ENCODE measurements around the gene CXCR6. TPM values are rescaled to one million over a fixed set of nuclear protein-coding genes. Genes with fewer than 3 reads are reported as not detected.

The CXCR6 gene
- total RNA-seq, result 100 to 1,000 TPM in 1 of 2 experiments, 10 to 100 TPM in 1; 49.7 to 109 TPM

DNA sequence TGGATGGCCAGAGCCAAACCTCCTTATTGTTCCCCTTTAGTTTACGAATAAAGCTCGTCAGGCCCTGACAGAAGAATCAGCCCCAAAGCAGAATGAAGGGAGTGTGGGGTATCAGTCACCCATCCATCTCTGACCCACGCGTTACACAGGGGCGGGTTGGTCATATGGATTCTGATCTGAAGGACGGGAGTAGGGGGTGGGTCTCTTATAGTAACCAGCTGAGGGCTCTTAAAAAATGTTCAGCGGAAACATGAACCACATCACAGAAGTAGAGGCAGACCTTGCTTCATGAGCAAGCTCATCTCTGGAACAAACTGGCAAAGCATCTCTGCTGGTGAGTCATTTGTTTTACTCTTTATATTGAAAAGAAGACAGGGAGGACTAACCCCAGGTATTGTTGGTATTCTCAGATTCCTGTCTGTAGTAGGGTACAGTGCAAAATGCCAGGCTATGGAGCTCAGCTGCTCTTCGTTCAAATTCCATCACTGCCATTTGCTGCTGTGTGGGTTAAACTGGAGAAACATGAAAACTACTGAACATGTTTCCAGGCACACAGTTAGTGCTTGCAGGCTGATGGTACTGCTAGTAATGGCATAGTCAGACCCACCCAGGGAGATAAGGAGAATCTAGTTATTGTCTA, at the start of gene CXCR6:
TSS of gene CXCR6 (plus strand) at position 258 of the 640 bp plus-strand sequence. CDS start 3,018 bp downstream, outside the sequence.
- CTCF ChIA-PET, result interaction anchor here (0.5 to 30.7 kb wide), 15 partner anchors 8 to 906 kb away, joined by 3 to 708 read pairs (median 5); partner anchors contain the start of gene CCR1

DNA sequence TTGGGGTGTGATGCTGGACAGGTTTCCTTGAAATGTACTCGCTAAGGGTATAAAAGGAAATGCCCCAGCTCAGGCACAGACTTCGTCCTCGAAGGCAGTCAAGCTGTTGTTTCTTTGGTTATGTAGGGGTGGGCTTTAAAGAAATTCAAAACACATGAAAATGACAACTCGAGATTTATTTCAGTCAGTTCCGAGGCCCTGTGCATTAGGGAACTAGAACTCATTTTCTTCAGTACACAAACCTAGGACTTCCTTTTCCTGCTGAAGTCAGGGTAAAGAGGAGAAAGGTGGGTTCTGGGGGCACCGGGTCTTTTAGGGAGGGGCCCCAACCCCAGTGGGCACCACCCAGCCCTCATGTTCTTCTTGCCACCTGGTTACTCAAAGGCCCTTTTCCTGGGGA, 49.2 kb upstream of the CXCR6 start:
- peaks cover 40% of the 10 kb centered on the region for H3K27me3 Mint-ChIP-seq
- ATAC-seq (no peak), DNase-seq (no peak)
- no peak overlapping the region for H3K4me3 Mint-ChIP-seq
- H3K36me3 Mint-ChIP-seq, result peaks cover 3% of the 10 kb centered on the region
- CTCF ChIA-PET, result interaction anchor here (2.2 kb wide), 1 partner anchor 10 kb away, joined by 10 read pairs; no protein-coding TSS in a partner anchor
- H3K4me1 Mint-ChIP-seq, result peaks cover 43% of the 10 kb centered on the region
- H3K27ac Mint-ChIP-seq, result peak overlapping the region; percentile 34
- H3K9me3 Mint-ChIP-seq (ENCODE audit: low read depth), result no peaks in the 10 kb centered on the region

More for the DNA sequence above, at the start of gene CXCR6:
- Mint-ChIP-seq H3K27me3 (no peaks in the 10 kb centered on the region), H3K4me3 (peak within 1 kb of the TSS; percentile 79), H3K9me3 (ENCODE audit: low read depth) (peaks cover 2% of the 10 kb centered on the region), H3K27ac (peak within 1 kb of the TSS; percentile 91), H3K4me1 (peaks cover 91% of the 10 kb centered on the region), H3K36me3 (peaks cover 65% of the 10 kb centered on the region)
- peak; percentile 70 for DNase-seq
- ATAC-seq, result peak; percentile 64

DNA sequence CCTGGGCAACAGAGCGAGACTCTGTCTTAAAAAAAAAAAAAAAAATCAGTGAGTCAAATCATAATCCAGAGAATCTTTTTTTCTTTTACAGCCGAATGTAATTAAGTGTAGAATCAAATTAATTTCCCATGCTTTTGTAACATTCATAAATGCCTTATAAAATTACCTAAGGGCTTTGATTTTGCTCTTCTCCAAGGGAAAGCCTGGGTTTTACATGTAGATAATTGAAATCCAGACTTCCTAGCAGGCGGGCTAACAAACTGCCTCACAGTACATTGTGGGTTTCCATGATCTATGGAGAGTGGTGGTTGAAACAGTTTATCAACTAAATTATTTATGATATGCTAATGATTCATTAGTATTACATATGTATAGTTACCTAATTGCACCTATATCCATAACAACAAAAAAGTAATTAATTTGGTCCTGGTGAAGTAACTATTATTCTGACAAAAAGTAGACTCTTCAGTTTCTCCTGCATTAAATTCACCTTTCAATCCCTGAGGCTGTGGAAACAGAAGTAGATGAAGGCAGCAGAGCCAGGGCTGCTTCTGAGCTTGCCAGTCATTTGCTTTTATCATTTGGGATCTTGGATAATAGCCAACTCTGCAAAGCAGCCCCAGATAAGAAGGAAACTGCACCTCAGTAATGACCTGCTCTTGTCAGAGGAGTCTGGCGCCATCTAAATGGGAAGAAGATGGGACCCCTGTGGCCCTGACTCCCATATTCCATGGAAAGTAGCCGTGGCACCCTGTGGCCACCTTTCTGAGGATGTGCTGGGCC, 47.4 kb upstream of the CXCR6 start:
- peaks cover 33% of the 10 kb centered on the region for H3K4me1 Mint-ChIP-seq
- H3K27me3 Mint-ChIP-seq, result peaks cover 39% of the 10 kb centered on the region
- ATAC-seq (no peak), DNase-seq (no peak)
- peaks cover 3% of the 10 kb centered on the region for H3K36me3 Mint-ChIP-seq
- H3K4me3 Mint-ChIP-seq, result no peak overlapping the region
- CTCF ChIA-PET, result interaction anchor here (0.6 to 2.2 kb wide), 2 partner anchors 12 to 991 kb away, joined by 3 to 10 read pairs; no protein-coding TSS in a partner anchor
- H3K27ac Mint-ChIP-seq, result no peak overlapping the region
- no peaks in the 10 kb centered on the region for H3K9me3 Mint-ChIP-seq (ENCODE audit: low read depth)

DNA sequence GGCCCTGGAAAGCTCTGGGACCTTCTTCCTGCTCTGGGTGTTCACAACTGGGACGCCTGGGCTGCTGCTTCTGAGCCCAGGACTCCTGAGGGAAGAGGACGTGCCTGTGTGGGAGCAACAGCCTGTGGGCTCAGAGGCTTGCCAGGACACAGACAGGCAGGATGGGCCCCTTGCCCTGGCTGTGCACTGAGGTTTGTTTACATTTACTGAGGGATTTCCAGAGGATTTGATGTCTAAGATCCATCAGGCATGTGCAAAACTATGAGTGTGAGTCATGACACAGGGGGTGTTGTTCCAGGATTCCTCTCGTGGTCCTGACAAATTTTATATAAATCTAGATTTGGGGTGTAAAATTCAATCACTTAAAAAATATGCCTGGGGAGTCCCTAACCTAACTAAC, 46.3 kb upstream of the CXCR6 start:
- Mint-ChIP-seq H3K4me3 (no peak overlapping the region), H3K9me3 (ENCODE audit: low read depth) (no peaks in the 10 kb centered on the region), H3K27ac (no peak overlapping the region), H3K36me3 (peaks cover 5% of the 10 kb centered on the region), H3K4me1 (peaks cover 25% of the 10 kb centered on the region), H3K27me3 (peaks cover 31% of the 10 kb centered on the region)
- no peak for DNase-seq
- CTCF ChIA-PET, result no interaction called here
- no peak for ATAC-seq

DNA sequence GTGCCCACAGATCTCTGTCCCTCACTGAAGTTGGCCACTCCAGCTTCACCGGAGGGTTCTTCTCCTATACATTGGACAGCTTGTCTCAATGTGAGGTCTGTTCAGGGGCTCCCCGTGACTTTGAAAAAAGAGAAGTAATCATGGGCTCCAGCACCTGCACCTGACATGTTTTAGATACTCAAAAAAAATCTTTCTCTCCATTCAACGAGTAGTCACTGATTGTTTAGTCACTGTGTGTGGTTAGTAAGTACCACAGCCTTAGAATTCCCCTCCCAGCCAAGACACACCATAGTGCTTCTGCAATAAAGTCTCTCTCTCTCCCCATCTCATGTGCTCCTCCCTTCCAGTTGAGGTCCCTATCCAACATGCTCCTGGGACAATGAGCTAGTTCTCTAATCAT, 38.3 kb upstream of the CXCR6 start:
- H3K4me3 Mint-ChIP-seq, result no peak overlapping the region
- ATAC-seq, result no peak
- peaks cover 3% of the 10 kb centered on the region for H3K27me3 Mint-ChIP-seq
- DNase-seq, result no peak
- H3K4me1 Mint-ChIP-seq, result peaks cover 38% of the 10 kb centered on the region
- H3K27ac Mint-ChIP-seq, result no peak overlapping the region
- H3K36me3 Mint-ChIP-seq, result peaks cover 29% of the 10 kb centered on the region
- peaks cover 3% of the 10 kb centered on the region for H3K9me3 Mint-ChIP-seq (ENCODE audit: low read depth)
- CTCF ChIA-PET, result interaction anchor here (1.0 to 1.5 kb wide), 4 partner anchors 10 to 34 kb away, joined by 3 to 5 read pairs (median 4); no protein-coding TSS in a partner anchor

DNA sequence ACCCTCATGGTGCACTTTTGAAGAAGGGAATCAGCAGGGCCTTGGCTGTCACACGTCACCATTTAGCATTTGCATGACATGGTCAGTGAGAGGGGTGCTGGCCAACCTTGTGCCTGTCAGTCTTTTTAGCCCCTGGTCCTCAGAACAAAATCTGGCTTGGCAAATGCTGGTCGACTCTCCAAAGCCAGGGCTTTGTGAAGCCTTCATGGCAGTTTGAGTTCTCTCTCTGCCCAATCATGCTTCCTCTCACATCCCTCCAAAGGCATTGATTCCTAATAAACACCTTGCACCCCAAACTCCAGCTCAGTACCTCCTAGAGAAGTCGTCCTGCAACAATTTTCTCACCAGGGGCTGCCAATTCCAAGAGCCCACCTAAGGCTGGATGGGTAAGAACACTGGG, 37.5 kb upstream of the CXCR6 start:
- Mint-ChIP-seq H3K4me3 (no peak overlapping the region), H3K36me3 (peaks cover 34% of the 10 kb centered on the region), H3K27ac (no peak overlapping the region), H3K27me3 (peaks cover 3% of the 10 kb centered on the region), H3K4me1 (peaks cover 45% of the 10 kb centered on the region), H3K9me3 (ENCODE audit: low read depth) (peaks cover 3% of the 10 kb centered on the region)
- no peak for ATAC-seq
- no peak for DNase-seq
- CTCF ChIA-PET, result interaction anchor here (1.3 to 1.5 kb wide), 3 partner anchors 22 to 34 kb away, joined by 3 to 5 read pairs (median 3); no protein-coding TSS in a partner anchor

DNA sequence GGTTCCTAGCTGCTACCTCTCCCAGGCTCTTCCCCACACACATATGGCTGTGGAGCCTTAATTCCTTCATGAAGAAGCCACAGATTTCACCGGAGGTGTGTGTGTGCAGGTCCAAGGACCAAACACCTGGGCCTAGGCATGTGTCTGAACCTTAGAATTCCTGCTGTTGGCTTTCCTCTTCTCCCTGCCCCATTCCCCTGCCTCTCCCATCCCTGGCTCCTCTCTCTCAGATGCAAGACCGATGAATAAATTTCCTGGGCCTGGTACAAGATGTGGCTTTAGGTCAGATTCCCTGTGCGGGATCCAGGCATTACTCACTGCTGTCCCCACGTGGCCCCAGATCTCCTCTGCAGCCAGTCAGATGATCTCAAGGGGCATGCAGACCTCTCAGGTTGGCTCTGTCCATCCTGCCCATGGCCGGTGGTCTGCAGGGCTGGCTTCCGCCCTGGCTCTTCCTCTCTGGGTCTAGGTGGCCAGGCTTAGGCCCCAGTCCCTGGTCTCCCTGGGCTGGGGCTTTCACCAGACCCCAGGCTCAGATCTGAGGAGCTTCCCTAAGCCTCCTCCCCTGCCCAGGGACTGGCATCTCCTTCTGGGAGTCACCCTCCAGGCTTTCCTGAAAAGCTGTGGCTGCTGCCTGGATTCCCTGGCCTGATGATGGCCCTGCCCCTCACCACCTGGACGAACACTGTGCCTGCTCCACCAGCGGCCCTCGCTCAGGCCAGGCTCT, 36.4 kb upstream of the CXCR6 start:
- H3K4me3 Mint-ChIP-seq, result no peak overlapping the region
- H3K27me3 Mint-ChIP-seq, result peaks cover 8% of the 10 kb centered on the region
- peaks cover 32% of the 10 kb centered on the region for H3K36me3 Mint-ChIP-seq
- CTCF ChIA-PET, result interaction anchor here (1.3 to 1.4 kb wide), 2 partner anchors 17 to 22 kb away, joined by 3 to 5 read pairs; no protein-coding TSS in a partner anchor
- no peak for ATAC-seq
- DNase-seq, result no peak
- H3K9me3 Mint-ChIP-seq (ENCODE audit: low read depth), result peaks cover 3% of the 10 kb centered on the region
- peak overlapping the region; percentile 76 for H3K27ac Mint-ChIP-seq
- peaks cover 56% of the 10 kb centered on the region for H3K4me1 Mint-ChIP-seq

DNA sequence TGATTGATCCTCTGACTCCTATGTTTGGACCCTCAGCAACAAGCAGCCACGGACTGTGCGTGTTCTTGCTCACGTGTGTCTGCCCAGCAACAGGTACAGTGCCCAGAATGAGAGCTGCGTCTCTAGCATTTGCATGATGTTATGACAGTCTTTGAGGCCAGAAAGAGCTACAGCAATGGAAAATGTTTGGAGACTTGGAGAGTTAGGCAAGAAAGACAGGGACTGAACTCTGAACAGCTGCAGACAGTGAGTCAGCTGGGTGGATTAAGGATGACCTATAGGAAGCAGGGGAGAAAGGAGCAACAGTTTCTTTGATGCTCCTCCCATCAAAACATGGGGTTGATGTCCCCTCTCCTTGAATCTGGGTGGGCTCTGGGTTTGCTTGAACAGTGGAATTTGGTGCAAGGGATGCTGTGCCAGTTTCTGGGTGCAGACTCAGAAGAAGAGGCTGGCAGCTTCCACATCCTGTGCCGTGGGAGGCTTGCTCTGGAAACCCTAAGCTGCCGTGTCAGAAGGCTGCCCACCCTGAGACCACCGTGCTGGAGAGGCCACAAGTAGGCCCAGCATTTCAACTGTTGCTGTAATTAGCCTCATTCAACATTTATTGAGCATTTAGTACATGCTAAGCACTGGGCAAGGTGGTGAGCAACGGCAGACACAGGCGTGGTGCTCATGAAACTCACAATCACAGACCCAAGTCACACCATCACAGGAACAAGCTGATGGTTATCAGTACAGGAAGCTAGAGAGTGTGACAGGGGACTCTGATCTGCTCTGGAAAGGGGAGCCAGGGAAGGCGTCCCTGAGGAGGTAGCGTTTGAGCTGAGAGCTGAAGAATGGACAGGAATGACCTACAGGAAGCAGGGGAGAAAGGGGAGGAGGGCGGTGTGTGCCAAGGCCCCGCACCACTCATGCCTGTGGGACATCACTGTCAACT, 35.2 kb upstream of the CXCR6 start:
- Mint-ChIP-seq H3K27ac (peak overlapping the region; percentile 76), H3K4me1 (peaks cover 63% of the 10 kb centered on the region), H3K27me3 (peaks cover 16% of the 10 kb centered on the region), H3K36me3 (peaks cover 38% of the 10 kb centered on the region), H3K4me3 (no peak overlapping the region), H3K9me3 (ENCODE audit: low read depth) (peaks cover 3% of the 10 kb centered on the region)
- DNase-seq (peak; percentile 57), ATAC-seq (peak; percentile 90)
- CTCF ChIA-PET, result interaction anchor here (0.9 to 1.7 kb wide), 6 partner anchors 18 to 300 kb away, joined by 3 to 6 read pairs (median 3); partner anchors contain the start of gene CCR1

DNA sequence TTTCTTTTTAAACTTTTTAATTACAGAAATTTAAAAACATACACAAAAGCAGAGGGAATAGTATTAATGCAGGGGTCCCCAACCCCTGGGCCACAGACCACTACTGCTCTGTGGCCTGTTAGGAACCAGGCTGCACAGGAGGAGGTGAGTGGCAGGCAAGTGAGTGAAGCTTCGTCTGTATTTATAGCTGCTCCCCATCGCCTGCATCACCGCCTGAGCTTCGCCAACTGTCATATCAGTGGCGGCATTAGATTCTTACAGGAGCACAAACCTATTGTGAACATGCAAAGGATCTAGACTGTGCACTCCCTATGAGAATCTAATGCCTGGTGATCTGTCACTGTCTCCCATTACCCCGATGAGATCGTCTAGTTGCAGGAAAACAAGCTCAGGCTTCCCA, 34.5 kb upstream of the CXCR6 start:
- Mint-ChIP-seq H3K36me3 (peaks cover 38% of the 10 kb centered on the region), H3K27me3 (peaks cover 23% of the 10 kb centered on the region), H3K27ac (peak overlapping the region; percentile 76), H3K4me1 (peaks cover 66% of the 10 kb centered on the region), H3K4me3 (no peak overlapping the region), H3K9me3 (ENCODE audit: low read depth) (peaks cover 3% of the 10 kb centered on the region)
- CTCF ChIA-PET, result interaction anchor here (0.9 to 1.7 kb wide), 5 partner anchors 20 to 299 kb away, joined by 3 to 6 read pairs (median 3); partner anchors contain the start of gene CCR1
- ATAC-seq, result no peak
- no peak for DNase-seq

DNA sequence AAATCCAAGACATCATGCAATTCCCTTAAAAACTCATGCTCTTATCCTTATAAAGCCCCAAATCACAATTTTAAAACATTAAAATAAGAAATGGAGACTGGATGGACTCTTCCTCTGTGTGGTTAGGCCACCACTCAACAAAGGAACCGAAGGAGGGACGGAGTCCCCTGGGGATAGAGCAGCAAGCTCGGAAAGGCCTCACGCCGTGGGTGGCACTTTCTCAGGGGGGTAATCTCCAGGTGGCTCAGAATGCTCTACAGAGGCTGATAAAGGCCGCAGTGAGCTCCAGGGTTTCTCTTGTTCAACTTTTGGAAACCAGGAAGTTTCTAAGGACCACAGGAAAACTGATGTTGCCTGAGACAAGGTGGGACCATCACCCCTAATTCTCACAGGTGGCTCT, 33.7 kb upstream of the CXCR6 start:
- peaks cover 25% of the 10 kb centered on the region for H3K27me3 Mint-ChIP-seq
- peaks cover 38% of the 10 kb centered on the region for H3K36me3 Mint-ChIP-seq
- CTCF ChIA-PET, result interaction anchor here (1.2 to 1.7 kb wide), 3 partner anchors 19 to 299 kb away, joined by 3 to 6 read pairs (median 3); partner anchors contain the start of gene CCR1
- peak overlapping the region; percentile 6 for H3K27ac Mint-ChIP-seq
- H3K4me1 Mint-ChIP-seq, result peaks cover 71% of the 10 kb centered on the region
- no peak overlapping the region for H3K4me3 Mint-ChIP-seq
- no peak for DNase-seq
- no peak for ATAC-seq
- peaks cover 3% of the 10 kb centered on the region for H3K9me3 Mint-ChIP-seq (ENCODE audit: low read depth)

DNA sequence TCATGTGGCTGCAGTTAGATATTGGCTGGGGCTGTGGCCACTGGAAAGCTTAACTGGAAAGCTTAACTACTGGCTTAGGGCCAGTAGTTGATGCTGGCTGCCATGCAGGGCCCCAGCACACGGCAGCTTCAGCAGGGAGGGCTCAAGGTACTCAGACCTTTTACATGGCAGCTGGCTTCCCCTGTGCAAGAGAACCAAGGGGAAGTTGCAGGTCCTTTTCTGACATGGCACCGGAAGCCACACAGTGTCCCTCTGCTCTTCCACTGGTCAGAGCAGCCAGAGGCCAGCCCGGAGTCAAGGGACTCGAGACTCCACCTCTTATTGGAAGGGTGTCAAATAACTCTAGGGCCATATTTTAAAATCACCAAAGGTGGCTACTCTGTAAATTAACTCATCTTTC, 32.4 kb upstream of the CXCR6 start:
- H3K4me1 Mint-ChIP-seq, result peaks cover 77% of the 10 kb centered on the region
- no peak overlapping the region for H3K4me3 Mint-ChIP-seq
- CTCF ChIA-PET, result interaction anchor here (1.1 to 2.1 kb wide), 3 partner anchors 19 to 23 kb away, joined by 3 to 7 read pairs (median 3); no protein-coding TSS in a partner anchor
- ATAC-seq, result no peak
- no peak for DNase-seq
- peaks cover 28% of the 10 kb centered on the region for H3K27me3 Mint-ChIP-seq
- peak overlapping the region; percentile 48 for H3K27ac Mint-ChIP-seq
- no peaks in the 10 kb centered on the region for H3K9me3 Mint-ChIP-seq (ENCODE audit: low read depth)
- peaks cover 28% of the 10 kb centered on the region for H3K36me3 Mint-ChIP-seq

Measured in activated CD8-positive, alpha-beta memory T cell treated with anti-CD3 and anti-CD28 coated beads, Interleukin-2, amount 10 ng/mL, durations not matched to agents 7 days and 5 days (primary cell).